ENCODE results near the gene CAMLG. TPM values are rescaled to one million over a fixed set of nuclear protein-coding genes. Genes with fewer than 3 reads are reported as not detected.

The CAMLG gene
- total RNA-seq, 1 donor, result 41.0 TPM

DNA sequence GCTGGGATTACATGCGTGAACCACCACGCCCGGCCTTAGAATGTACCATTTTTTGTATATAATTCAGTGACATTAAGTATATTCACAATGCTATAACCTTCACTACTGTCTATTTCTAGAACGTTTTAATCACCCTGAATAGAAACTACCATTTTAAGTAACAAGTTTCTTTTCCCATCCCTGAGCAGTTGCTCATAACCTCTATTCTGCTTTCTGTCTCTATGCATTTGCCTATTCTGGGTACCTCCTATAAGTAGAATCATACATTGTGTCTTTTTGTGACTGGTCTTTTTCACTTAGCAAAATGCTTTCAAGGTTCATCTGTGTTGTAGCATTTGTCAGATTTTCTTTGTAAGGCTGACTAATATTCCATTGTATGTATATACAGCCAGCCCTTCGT, 60.1 kb downstream of the CAMLG start:
- Histone ChIP-seq H3K9me3 (ENCODE audit: low read depth, low read length) (no peaks in the 10 kb centered on the region), H3K4me3 (ENCODE audit: low read length) (no peak overlapping the region), H3K27me3 (ENCODE audit: insufficient read depth, low read length) (no peaks in the 10 kb centered on the region), H3K4me1 (ENCODE audit: insufficient read depth, low read length) (no peaks in the 10 kb centered on the region)

Other genes starting within 250 kb of the CAMLG start
- 51.3 TPM for gene JADE2, start 212.9 kb upstream of the CAMLG start, total RNA-seq
- gene SAR1B, start 105.7 kb upstream of the CAMLG start, total RNA-seq, result 44.4 TPM
- 20.3 TPM for gene SEC24A, start 89.8 kb upstream of the CAMLG start, total RNA-seq
- 38.0 TPM for gene DDX46, start 20.2 kb downstream of the CAMLG start, total RNA-seq
- 38.1 TPM for gene C5orf24, start 107.4 kb downstream of the CAMLG start, total RNA-seq
- 16.4 TPM for gene TXNDC15, start 135.8 kb downstream of the CAMLG start, total RNA-seq
- gene PCBD2, start 166.6 kb downstream of the CAMLG start, total RNA-seq, result 5.0 TPM
- 0.10 TPM for gene CATSPER3, start 229.4 kb downstream of the CAMLG start, total RNA-seq